ENCODE measurements around the gene ADARB2.

Gene ADARB2

DNA sequence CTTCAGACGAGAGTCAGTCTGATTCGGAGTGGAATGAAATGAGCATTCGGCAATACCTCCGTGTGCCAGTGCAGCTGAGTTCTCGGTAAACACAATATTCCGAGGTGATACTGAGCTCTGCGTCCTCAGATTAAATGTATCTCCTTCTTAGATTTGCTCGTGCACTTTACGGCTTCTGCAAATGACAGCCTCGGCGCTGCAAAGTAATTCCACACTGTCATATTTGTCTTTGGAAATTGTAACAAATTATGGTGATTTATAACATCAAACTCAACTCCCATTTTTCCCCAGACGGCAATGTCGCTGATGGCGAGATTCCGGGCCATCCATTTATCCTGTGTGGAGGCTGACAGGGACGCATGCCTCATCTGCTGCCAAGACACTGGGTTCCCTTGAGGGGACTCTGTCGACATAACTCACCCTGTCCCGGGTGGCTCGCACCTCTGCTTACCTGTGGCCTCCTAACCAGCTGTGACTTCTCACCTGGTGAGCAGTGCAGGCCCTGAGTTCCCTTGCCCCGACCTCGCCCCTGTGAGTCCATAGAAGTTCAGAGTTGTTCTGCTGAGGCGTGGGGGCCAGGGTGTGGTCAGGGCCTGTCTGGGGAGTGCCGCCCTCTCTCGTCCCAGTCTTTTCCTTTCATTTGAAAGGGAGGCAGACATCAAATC is 201.9 kb downstream of the ADARB2 start:
- TF ChIP-seq, protein P1, sequence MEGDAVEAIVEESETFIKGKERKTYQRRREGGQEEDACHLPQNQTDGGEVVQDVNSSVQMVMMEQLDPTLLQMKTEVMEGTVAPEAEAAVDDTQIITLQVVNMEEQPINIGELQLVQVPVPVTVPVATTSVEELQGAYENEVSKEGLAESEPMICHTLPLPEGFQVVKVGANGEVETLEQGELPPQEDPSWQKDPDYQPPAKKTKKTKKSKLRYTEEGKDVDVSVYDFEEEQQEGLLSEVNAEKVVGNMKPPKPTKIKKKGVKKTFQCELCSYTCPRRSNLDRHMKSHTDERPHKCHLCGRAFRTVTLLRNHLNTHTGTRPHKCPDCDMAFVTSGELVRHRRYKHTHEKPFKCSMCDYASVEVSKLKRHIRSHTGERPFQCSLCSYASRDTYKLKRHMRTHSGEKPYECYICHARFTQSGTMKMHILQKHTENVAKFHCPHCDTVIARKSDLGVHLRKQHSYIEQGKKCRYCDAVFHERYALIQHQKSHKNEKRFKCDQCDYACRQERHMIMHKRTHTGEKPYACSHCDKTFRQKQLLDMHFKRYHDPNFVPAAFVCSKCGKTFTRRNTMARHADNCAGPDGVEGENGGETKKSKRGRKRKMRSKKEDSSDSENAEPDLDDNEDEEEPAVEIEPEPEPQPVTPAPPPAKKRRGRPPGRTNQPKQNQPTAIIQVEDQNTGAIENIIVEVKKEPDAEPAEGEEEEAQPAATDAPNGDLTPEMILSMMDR (IDR thresholded peaks at IDR 0.05; ENCODE audit: control extremely low read depth, extremely low read depth, low read depth, missing control alignments): no peak
- ChIA-PET POLR2A (no interaction called here), CTCF (no interaction called here)
- no peak for DNase-seq (ENCODE audit: extremely low spot score)

DNA sequence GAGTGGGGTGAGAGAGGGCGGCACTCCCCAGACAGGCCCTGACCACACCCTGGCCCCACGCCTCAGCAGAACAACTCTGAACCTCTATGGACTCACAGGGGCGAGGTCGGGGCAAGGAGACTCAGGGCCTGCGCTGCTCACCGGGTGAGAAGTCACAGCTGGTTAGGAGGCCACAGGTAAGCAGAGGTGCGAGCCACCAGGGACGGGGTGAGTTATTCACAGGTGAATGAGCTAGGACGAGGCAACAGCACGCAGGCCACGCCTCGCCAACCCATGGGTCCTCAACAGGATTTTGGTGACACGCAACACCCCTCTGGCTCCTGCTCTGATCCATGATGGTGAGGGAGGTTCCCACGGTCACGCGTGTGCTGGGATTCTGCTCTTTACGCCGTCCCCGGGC is 202.5 kb downstream of the ADARB2 start:
- POLR2A ChIA-PET: no interaction called here
- TF ChIP-seq, protein P1 (IDR thresholded peaks at IDR 0.05; ENCODE audit: control extremely low read depth, extremely low read depth, low read depth, missing control alignments): no peak
- CTCF ChIA-PET: no interaction called here
- DNase-seq (ENCODE audit: extremely low spot score): no peak

DNA sequence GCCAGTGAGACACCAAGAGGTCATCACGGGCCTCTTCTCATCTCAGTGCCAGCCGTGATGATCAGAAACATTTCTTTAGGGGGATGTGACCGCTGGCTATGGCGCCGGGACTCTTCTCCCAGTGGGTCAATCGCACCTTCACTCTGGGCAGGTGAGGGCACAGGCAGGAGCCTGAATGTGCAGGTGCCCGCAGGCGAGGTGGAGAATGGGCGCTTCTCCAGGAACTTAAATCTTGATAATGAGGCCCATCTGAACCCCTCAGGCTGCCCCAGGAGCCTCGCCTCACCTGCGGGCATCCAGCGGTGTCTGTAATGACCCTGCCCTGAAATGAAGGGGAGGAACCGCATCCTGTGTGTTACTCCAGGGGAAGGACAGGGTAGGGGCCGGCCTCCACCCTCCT is 204.7 kb downstream of the ADARB2 start:
- POLR2A ChIA-PET: no interaction called here
- TF ChIP-seq, protein P1 (IDR thresholded peaks at IDR 0.05; ENCODE audit: control extremely low read depth, extremely low read depth, low read depth, missing control alignments): no peak
- CTCF ChIA-PET: no interaction called here
- no peak for DNase-seq (ENCODE audit: extremely low spot score)

DNA sequence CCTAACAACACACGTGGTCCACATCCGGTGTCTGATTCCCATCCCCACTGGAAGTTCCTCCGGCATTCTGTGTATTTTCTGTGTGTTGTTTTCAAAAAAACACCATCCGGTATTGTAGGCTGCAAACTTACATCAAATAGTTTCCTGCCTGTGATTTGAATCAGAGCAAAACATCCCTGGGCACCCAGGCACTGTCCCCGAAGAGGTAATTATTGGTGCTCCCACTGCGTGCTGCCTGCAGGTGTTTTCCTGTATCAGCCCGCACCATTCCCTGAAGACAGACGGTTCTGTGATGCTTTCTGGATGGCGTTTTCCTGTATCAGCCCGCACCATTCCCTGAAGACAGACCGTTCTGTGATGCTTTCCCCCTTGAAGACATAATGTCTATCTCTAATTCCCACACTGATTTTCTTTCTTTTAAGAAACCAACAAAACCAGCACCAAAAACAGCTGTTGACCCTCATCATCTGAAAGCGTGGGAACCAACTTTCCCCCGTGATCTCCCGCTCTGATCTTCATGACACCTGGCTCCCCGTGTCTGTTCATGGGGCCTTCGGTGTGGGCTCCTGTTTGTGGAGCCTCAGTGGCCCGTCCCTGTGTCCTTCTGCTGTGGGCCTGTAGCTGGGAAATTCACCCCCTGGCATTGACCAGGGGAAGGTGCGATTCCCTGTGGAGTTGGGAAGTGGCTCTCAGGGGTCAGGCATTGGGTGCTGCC is 205.3 kb downstream of the ADARB2 start:
- ChIA-PET CTCF (no interaction called here), POLR2A (no interaction called here)
- no peak for DNase-seq (ENCODE audit: extremely low spot score)
- TF ChIP-seq, protein P1 (IDR thresholded peaks at IDR 0.05; ENCODE audit: control extremely low read depth, extremely low read depth, low read depth, missing control alignments): no peak

DNA sequence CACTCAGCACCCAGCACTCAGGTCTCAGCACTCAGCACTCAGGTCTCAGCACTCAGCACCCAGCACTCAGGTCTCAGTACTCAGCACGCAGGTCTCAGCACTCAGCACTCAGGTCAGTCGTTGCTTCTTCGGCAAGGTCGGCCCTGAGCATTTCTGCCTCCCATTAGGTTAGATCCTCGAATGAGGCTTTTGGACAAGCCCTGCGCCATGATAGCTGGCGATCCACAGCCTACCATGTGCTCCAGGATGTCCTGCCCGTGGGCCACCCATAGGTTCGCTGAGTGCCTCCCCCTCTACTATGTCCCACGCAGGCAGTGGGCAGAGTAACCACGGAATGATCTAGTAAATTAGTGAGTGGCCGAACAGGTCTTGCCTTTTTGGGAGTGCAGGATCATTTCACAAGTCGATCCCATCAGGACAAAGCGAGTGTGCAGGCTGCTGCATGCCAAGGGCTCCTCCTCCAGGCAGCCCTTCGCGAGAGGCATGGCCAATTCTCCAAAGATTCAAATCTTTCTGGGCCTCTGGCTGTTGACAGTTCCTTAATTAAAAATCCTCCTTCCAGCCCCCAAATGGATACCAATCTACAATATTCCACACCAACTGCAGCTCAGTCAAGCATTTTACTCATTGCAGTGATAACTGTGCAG is 206.3 kb downstream of the ADARB2 start:
- POLR2A ChIA-PET: no interaction called here
- TF ChIP-seq, protein P1 (IDR thresholded peaks at IDR 0.05; ENCODE audit: control extremely low read depth, extremely low read depth, low read depth, missing control alignments): no peak
- DNase-seq (ENCODE audit: extremely low spot score): no peak
- CTCF ChIA-PET: no interaction called here

DNA sequence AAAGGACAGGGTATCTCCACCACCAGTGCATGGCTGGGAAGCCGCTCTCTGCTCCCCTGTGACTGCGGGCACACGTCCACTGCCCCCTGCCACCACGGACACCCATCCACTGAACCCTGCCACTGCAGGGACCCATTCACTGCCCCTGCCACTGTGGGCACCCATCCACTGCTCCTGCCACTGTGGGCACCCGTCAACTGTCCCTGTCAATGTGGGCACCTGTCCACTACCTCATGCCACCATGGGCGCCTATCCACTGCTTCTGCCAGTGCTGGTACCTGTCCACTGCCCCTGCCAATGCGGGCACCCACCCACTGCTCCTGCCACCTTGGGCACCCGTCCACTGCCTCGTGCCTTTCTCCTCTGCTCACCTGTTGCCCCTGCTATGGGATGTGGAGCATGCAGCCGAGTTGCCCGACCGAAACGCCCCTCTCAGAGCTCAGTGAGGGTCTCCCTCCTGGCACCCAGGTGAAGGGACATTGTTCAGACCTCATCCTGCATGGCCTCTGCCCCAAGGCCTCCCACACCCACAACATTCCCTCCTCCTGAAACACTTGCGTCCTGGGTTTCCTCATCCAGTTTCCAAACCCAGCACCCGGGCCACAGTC is 207.4 kb downstream of the ADARB2 start:
- POLR2A ChIA-PET: no interaction called here
- TF ChIP-seq, protein P1 (IDR thresholded peaks at IDR 0.05; ENCODE audit: control extremely low read depth, extremely low read depth, low read depth, missing control alignments): no peak
- CTCF ChIA-PET: no interaction called here
- DNase-seq (ENCODE audit: extremely low spot score): no peak

All from GM10248 (cell line).